C4-2B (cell line): Measurements from ENCODE around the gene CHN2.

Experiments used
- H3K27ac ChIP-seq: fragments of 450-650 bp; 2 replicates; pipeline ENCODE4 v1.5.1; 2017
- CTCF ChIP-seq: fragments of 450-650 bp; conservative IDR thresholded peaks from 2 replicates; pipeline ENCODE4 v1.5.1; 2017; ENCODE audit warnings: mild to moderate bottlenecking
- ZFX ChIP-seq: fragments of 450-650 bp; IDR thresholded peaks from 2 replicates; pipeline ENCODE4 v1.6.1; 2017

Gene CHN2

GRCh38 chr7:29377718-29378117 is 183.1 kb downstream of the CHN2 start:
- TF ChIP-seq ZFX (no peak), CTCF (peak; percentile 36)
- H3K27ac ChIP-seq, result peak overlapping the region; percentile 21; the same call in 1 of the 2 replicates

- TF ChIP-seq CTCF (no peak), ZFX (no peak)
- no peak overlapping the region for H3K27ac ChIP-seq
These were observed 185.0 kb downstream of the CHN2 start for GRCh38 chr7:29379551-29379950.

GRCh38 chr7:29381206-29382094 is 186.9 kb downstream of the CHN2 start:
- no peak overlapping the region; the same call in 1 of the 2 replicates for H3K27ac ChIP-seq
- TF ChIP-seq CTCF, result no peak

GRCh38 chr7:29384277-29384676 is 189.7 kb downstream of the CHN2 start:
- no peak for TF ChIP-seq ZFX
- TF ChIP-seq CTCF, result no peak
- no peak overlapping the region for H3K27ac ChIP-seq

GRCh38 chr7:29385214-29385814 is 190.7 kb downstream of the CHN2 start:
- no peak overlapping the region for H3K27ac ChIP-seq
- TF ChIP-seq CTCF (no peak), ZFX (no peak)

GRCh38 chr7:29386196-29386765 is 191.7 kb downstream of the CHN2 start:
- no peak overlapping the region for H3K27ac ChIP-seq
- TF ChIP-seq ZFX (no peak), CTCF (no peak)

GRCh38 chr7:29391262-29391661 is 196.7 kb downstream of the CHN2 start:
- H3K27ac ChIP-seq, result no peak overlapping the region
- TF ChIP-seq ZFX (no peak), CTCF (no peak)
